ENCODE results near the gene SBNO2.
A peak's percentile ranks its signal among the peaks of the same experiment; 100 is the strongest.

SBNO2 gene

DNA sequence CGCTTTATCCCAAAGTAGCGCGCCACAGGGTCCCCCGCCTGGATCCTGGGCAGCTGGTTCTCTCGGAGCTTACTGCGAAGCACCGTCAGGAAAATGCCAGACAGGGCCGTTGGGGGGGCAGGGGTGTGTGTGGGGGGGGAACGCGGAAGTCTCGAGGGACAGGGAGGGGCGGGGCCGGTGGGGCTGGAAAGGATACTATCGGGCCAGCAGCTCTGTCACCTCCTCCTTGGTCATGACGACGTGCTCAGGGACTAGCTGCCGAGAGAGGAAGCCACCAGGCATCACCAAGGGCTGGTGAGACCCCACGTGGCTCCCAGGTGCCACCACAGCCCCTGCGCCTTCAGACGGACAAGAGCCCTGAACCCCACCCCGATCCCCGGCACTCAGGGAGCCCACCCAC, 84.2 kb downstream of the SBNO2 start:
- no peak for DNase-seq (ENCODE audit: low read depth in 2 of 2)

DNA sequence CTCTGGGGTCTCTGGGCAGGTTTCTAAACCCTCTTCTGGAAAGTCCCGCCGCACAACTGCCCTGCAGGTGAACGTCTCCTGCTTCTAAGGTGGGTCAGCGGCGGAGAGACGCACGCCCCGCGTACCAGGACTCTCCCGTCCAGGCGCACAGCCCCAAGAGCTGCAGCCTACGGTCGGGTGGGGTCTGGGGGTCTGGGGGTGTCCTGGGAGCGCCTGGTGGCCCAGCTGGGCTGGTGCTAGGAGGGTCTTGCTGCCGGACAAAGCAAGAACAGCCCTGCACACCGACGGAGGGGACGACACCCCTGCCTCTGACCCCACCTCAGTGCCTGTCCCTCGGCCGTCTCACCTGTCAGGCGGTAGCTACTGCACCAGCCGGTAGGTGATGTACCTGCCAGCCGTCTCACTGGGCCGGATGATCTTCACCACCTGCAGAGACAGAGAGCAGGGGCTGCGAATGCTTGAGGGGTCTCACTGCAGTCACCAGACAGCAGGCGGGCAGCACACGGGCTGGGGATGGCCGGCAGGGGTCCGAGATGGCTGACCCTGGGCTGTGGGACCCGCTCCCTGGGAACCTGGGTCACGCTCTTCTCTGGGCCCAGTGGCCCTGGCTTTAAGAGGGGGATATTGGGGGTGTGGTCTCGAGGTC, 84.8 kb downstream of the SBNO2 start:
- no peak for DNase-seq (ENCODE audit: low read depth in 2 of 2)

DNA sequence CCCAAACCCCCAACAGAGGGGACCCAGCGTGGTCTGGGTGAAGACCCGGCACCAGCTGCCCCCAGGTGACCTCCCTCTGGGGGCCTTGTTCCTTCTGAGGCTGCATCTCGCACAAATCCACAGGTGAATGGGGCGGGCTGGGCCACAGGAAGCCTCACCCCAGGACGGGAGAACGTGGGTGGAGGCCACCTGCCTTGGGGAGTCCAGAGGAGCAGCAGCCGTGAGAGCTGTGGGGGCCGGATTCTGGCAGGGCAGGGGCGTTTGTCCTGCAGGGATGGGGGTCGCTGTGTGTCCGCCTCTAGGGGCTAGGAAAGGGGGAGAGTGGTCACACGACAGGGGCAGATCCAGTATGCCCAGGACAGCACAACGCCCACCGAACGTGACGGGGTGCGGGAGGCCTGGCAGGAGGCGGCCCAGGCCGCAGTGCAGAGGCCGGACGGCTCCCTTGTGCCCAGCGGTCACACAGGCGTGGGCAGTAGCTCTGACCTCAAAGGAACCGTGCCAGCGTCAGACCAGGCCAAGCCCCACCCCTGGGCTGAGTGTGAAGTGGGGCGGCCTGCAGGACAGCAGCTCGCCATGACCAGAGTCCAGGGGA, 85.6 kb downstream of the SBNO2 start:
- DNase-seq (ENCODE audit: low read depth in 2 of 2) = no peak

- no peak for DNase-seq (ENCODE audit: low read depth in 2 of 2)
Measured at GRCh38 chr19:1087813-1088415, 86.2 kb downstream of the SBNO2 start.

- no peak for DNase-seq (ENCODE audit: low read depth in 2 of 2)
Measured at GRCh38 chr19:1086613-1087012, 87.5 kb downstream of the SBNO2 start.

DNA sequence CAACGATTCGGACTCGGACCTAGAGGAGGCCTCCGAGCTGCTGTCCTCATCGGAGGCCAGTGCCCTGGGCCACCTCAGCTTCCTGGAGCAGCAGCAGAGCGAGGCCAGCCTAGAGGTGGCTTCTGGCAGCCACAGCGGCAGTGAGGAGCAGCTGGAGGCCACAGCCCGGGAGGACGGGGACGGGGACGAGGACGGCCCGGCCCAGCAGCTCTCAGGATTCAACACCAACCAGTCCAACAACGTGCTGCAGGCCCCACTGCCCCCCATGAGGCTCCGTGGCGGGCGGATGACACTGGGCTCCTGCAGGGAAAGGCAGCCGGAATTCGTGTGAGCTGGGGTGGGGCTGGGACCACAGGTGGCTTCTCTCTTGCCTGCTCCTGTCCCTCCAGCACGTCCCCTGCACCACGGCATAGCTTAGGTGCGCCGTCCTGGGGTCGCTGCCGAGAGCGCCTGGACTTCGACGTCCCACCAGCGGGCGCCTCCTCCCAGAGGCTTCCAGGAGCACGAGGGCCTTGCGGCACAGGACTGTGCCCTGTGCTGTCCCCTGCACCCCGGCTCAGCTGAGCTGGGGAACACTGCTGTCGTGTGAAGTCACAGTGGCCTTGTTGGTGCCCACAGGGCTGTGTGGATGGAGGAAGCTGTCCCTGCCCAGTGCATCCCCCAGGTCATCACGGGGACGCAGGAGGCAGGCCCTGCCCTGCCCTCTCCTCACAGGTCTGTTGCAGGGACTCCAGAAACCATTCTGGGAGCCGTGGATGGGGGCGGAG, 88.2 kb downstream of the SBNO2 start:
- DNase-seq (ENCODE audit: low read depth in 2 of 2) = no peak

DNA sequence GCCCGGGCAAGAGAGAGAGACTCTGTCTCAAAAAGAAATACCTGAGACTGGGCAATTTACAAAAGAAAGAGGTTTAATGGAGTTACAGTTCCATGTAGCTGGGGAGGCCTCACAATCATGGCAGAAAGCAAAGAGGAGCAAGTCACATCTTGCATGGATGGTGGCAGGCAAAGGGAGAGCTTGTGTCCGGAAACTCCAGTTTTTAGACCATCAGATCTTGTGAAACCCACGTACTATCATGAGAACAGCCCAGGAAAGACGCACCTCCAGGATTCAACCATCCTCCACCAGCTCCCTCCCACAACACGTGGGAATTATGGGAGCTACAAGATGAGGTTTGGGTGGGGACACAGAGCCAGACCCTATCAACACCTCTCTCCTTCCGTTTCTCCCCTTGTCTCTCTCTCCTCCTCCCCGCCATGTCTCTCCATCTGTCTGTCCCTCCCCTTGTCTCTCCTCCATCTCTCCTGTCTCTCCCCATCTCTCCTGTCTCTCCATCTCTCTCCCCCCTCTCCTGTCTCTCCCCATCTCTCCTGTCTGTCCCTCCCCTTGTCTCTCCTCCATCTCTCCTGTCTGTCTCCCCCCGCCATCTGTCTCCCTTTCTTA, 88.9 kb downstream of the SBNO2 start:
- no peak for DNase-seq (ENCODE audit: low read depth in 2 of 2)

DNA sequence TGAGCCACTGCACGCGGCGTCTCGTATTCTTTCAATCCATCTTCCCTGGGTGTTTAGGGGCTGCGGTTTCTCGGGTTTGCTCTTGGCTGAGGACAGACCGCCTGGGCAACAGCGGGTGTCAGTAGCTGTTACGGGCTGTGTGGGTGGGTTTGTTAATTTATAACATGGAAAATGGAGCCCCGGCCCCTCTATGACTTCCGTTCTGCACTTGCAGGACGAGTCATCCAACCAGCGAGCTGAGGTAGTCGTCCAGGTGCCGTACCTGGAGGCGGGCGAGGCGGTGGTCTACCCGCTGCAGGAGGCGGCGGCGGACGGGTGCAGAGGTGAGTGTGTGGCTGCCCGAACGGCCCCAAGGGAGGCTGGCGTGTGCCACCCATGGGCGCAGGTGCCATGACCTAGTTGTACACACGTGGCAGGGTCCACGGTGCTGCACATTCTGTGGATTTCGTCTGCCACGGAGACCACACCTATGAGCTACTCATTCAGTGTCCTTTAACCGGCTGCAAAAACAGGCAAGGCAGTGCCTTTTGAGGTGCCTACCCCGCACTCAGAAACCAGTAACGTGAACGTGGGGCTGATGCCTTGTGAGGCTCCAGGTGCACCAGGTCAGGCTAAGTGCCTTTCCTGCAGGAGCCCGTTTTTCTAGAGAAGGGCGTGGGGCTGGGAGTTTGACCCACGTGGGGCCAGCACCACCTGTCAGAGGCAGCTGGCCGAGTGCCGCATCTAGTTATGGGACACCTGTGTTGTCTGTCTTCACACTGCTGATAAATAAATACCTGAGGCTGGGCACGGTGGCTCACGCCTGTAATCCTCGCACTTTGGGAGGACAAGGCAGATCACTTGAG, 89.8 kb downstream of the SBNO2 start:
- DNase-seq (ENCODE audit: low read depth in 2 of 2) = no peak

DNA sequence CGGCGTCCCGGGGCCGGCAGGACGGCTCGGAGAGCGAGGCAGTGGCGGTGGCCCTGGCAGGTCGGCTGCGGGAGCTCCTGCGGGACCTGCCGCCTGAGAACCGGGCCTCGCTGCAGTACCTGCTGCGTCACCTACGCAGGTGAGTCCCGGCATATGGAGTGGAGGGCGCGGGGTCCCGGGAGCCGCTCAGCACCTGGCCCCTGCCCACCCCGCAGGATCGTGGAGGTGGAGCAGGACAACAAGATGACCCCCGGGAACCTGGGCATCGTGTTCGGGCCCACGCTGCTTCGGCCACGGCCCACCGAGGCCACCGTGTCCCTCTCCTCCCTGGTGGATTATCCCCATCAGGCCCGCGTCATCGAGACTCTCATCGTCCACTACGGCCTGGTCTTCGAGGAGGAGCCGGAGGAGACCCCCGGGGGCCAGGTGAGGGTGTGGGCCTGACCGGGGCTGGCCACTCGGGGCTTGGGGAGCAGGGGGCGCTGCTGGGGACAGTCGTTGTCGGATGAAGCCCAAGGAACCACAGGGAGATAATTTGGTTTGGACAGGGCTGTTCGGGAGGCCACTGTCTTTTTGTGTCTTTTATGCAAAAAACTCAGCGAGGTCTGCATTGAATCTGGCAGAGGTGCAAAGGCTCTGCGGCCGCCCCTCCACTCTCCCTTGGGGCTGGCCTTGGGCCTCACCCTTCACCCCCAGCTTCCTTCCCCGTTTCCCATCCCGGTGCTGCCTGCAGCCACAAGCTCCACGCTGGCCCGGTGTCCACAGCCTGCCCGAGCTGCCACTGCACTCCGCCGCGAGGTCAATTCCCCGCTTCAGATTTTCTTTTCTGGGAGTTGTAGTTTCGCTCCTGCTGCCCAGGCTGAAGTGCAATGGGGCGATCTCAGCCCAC, 90.9 kb downstream of the SBNO2 start:
- no peak for DNase-seq (ENCODE audit: low read depth in 2 of 2)

- DNase-seq (ENCODE audit: low read depth in 2 of 2) = peak in 1 of 2 experiments; percentile 75
Measured at GRCh38 chr19:1082165-1082927, 91.7 kb downstream of the SBNO2 start.

GRCh38 chr19:1081301-1082164, 92.5 kb downstream of the SBNO2 start:
- DNase-seq (ENCODE audit: low read depth in 2 of 2) = no peak

- DNase-seq (ENCODE audit: low read depth in 2 of 2) = no peak
Measured at GRCh38 chr19:1080360-1081161, 93.5 kb downstream of the SBNO2 start.

GRCh38 chr19:1079566-1080111, 94.4 kb downstream of the SBNO2 start:
- peak in 1 of 2 experiments; percentile 77 for DNase-seq (ENCODE audit: low read depth in 2 of 2)

- DNase-seq (ENCODE audit: low read depth in 2 of 2) = peak; percentile 81 to 85
Measured at GRCh38 chr19:1076951-1077350, 97.1 kb downstream of the SBNO2 start.

- no peak for DNase-seq (ENCODE audit: low read depth in 2 of 2)
Measured at GRCh38 chr19:1076046-1076386, 98.1 kb downstream of the SBNO2 start.

- peak; percentile 67 to 79 for DNase-seq (ENCODE audit: low read depth in 2 of 2)
Measured at GRCh38 chr19:1074544-1075283, 99.4 kb downstream of the SBNO2 start.
